ENCODE measurements around the gene SERPINE3. TPM values are rescaled to one million over a fixed set of nuclear protein-coding genes. Genes with fewer than 3 reads are reported as not detected.

The SERPINE3 gene
- total and polyA plus RNA-seq, 3 donors from 2014 or later, result 0.12 to 0.70 TPM; not detected in 1

GRCh38 chr13:51325837-51326236 lies 13.7 kb upstream of the SERPINE3 start:
- H3K4me1 ChIP-seq, result no peaks in the 10 kb centered on the region
- intact Hi-C loops (cut with DNase I; ENCODE audit: low total_unique reads), result no loop called here
- H3K27me3 ChIP-seq, result no peaks in the 10 kb centered on the region
- H3K9me3 ChIP-seq, result no peaks in the 10 kb centered on the region
- no peak overlapping the region for H3K27ac ChIP-seq
- TF ChIP-seq POLR2A (IDR thresholded peaks at IDR 0.05), result no peak
- TF ChIP-seq CTCF (IDR thresholded peaks at IDR 0.05), result no peak
- H3K4me3 ChIP-seq, result no peak overlapping the region
- H3K36me3 ChIP-seq (ENCODE audit: low read depth, missing control alignments), result no peaks in the 10 kb centered on the region
- whole genome bisulfite sequencing, 2 donors, result 91 to 97% methylated on average over 6 of the region's 6 CpGs
- DNase-seq, result no peak

GRCh38 chr13:51326777-51327176 lies 12.7 kb upstream of the SERPINE3 start:
- 81 to 97% methylated on average over 2 of the region's 2 CpGs for WGBS, 2 donors
- no peaks in the 10 kb centered on the region for H3K4me1 ChIP-seq
- no peak overlapping the region for H3K4me3 ChIP-seq
- intact Hi-C loops (cut with DNase I; ENCODE audit: low total_unique reads), result no loop called here
- TF ChIP-seq CTCF (IDR thresholded peaks at IDR 0.05), result no peak
- no peak for TF ChIP-seq POLR2A (IDR thresholded peaks at IDR 0.05)
- no peaks in the 10 kb centered on the region for H3K9me3 ChIP-seq
- no peak overlapping the region for H3K27ac ChIP-seq
- no peaks in the 10 kb centered on the region for H3K36me3 ChIP-seq (ENCODE audit: low read depth, missing control alignments)
- DNase-seq, result no peak
- no peaks in the 10 kb centered on the region for H3K27me3 ChIP-seq

- WGBS, 2 donors, result 93 to 97% methylated on average over 2 of the region's 2 CpGs
- DNase-seq, result no peak
- Histone ChIP-seq H3K36me3 (ENCODE audit: low read depth, missing control alignments) (no peaks in the 10 kb centered on the region), H3K9me3 (no peaks in the 10 kb centered on the region), H3K4me1 (no peaks in the 10 kb centered on the region), H3K27ac (no peak overlapping the region), H3K27me3 (no peaks in the 10 kb centered on the region), H3K4me3 (no peak overlapping the region)
- intact Hi-C loops (cut with DNase I; ENCODE audit: low total_unique reads), result no loop called here
- TF ChIP-seq CTCF (IDR thresholded peaks at IDR 0.05), result no peak
- TF ChIP-seq POLR2A (IDR thresholded peaks at IDR 0.05), result no peak
These were observed 11.5 kb upstream of the SERPINE3 start for GRCh38 chr13:51327961-51328360.

- H3K27ac ChIP-seq, result no peak overlapping the region
- DNase-seq, result no peak
- 74 to 81% methylated on average over 5 to 6 of the region's 6 CpGs for WGBS, 2 donors
- H3K4me3 ChIP-seq, result no peak overlapping the region
- H3K9me3 ChIP-seq, result no peaks in the 10 kb centered on the region
- intact Hi-C loops (cut with DNase I; ENCODE audit: low total_unique reads), result no loop called here
- TF ChIP-seq POLR2A (IDR thresholded peaks at IDR 0.05) (no peak), CTCF (IDR thresholded peaks at IDR 0.05) (no peak)
- no peaks in the 10 kb centered on the region for H3K27me3 ChIP-seq
- H3K36me3 ChIP-seq (ENCODE audit: low read depth, missing control alignments), result no peaks in the 10 kb centered on the region
- H3K4me1 ChIP-seq, result no peaks in the 10 kb centered on the region
These were observed 11.0 kb upstream of the SERPINE3 start for GRCh38 chr13:51328488-51328887.

GRCh38 chr13:51329606-51330005 lies 9.9 kb upstream of the SERPINE3 start:
- no peak for TF ChIP-seq POLR2A (IDR thresholded peaks at IDR 0.05)
- TF ChIP-seq CTCF (IDR thresholded peaks at IDR 0.05), result no peak
- no peak overlapping the region for H3K27ac ChIP-seq
- H3K4me1 ChIP-seq, result no peaks in the 10 kb centered on the region
- H3K9me3 ChIP-seq, result no peaks in the 10 kb centered on the region
- no peak for DNase-seq
- WGBS, 2 donors, result 89 to 94% methylated on average over 3 of the region's 3 CpGs
- intact Hi-C loops (cut with DNase I; ENCODE audit: low total_unique reads), result no loop called here
- H3K4me3 ChIP-seq, result no peak overlapping the region
- H3K36me3 ChIP-seq (ENCODE audit: low read depth, missing control alignments), result no peaks in the 10 kb centered on the region
- no peaks in the 10 kb centered on the region for H3K27me3 ChIP-seq

Measured in testis (tissue), 3 donors.